ENCODE measurements around the gene GAPT. TPM values are rescaled to one million over a fixed set of nuclear protein-coding genes. Genes with fewer than 3 reads are reported as not detected.

The GAPT gene
- total and polyA plus RNA-seq, 7 donors = 0.03 to 0.53 (median 0.38) TPM; not detected in 2

GRCh38 chr5:58484505-58484904, 6.7 kb upstream of the GAPT start:
- intact Hi-C loops (cut with DNase I) = no loop called here
- Histone ChIP-seq H3K9me3 (no peaks in the 10 kb centered on the region), H3K27ac (no peak overlapping the region), H3K4me1 (no peaks in the 10 kb centered on the region), H3K27me3 (ENCODE audit: insufficient read depth in 3 of 3, low read length in 2 of 3) (peaks cover 0 to 5% (median 2%) of the 10 kb centered on the region in 3 donors), H3K36me3 (ENCODE audit: insufficient read depth in 1 of 2, low read depth in 1 of 2) (no peaks in the 10 kb centered on the region), H3K4me3 (no peak overlapping the region)
- ATAC-seq (no peak), DNase-seq (no peak)
- WGBS, 3 donors = 65 to 86% (median 73%) methylated on average over 4 of the region's 4 CpGs
- no peak for TF ChIP-seq CTCF (IDR thresholded peaks at IDR 0.05)

- Histone ChIP-seq H3K4me1 (no peaks in the 10 kb centered on the region), H3K9me3 (no peaks in the 10 kb centered on the region), H3K27ac (no peak overlapping the region), H3K36me3 (ENCODE audit: insufficient read depth in 1 of 2, low read depth in 1 of 2) (no peaks in the 10 kb centered on the region), H3K4me3 (no peak overlapping the region), H3K27me3 (ENCODE audit: insufficient read depth in 3 of 3, low read length in 2 of 3) (peaks cover 0 to 4% (median 0%) of the 10 kb centered on the region in 3 donors)
- 69 to 77% (median 72%) methylated on average over 1 of the region's 1 CpG for WGBS, 3 donors
- intact Hi-C loops (cut with DNase I) = no loop called here
- DNase-seq = no peak
- no peak for TF ChIP-seq CTCF (IDR thresholded peaks at IDR 0.05)
- ATAC-seq = no peak
These were observed 4.9 kb upstream of the GAPT start for GRCh38 chr5:58486290-58486689.

GRCh38 chr5:58490402-58491050, 709 bp upstream of the GAPT start:
- 47 to 53% (median 48%) methylated on average over 4 of the region's 4 CpGs for WGBS, 3 donors
- intact Hi-C loops (cut with DNase I) = loop anchor here in 1 of 2 donors (10.0 kb wide), 1 partner anchor 364 kb away; no protein-coding TSS in a partner anchor
- Histone ChIP-seq H3K27me3 (ENCODE audit: insufficient read depth in 3 of 3, low read length in 2 of 3) (peaks cover 0 to 6% (median 2%) of the 10 kb centered on the region in 3 donors), H3K9me3 (no peaks in the 10 kb centered on the region), H3K27ac (no peak overlapping the region), H3K36me3 (ENCODE audit: insufficient read depth in 1 of 2, low read depth in 1 of 2) (no peaks in the 10 kb centered on the region), H3K4me1 (no peaks in the 10 kb centered on the region), H3K4me3 (no peak overlapping the region)
- TF ChIP-seq CTCF (IDR thresholded peaks at IDR 0.05) = no peak
- DNase-seq (no peak), ATAC-seq (no peak)

GRCh38 chr5:58493141-58493540, 1.9 kb downstream of the GAPT start:
- no peak overlapping the region for H3K27ac ChIP-seq
- no peak for DNase-seq
- ATAC-seq = no peak
- peaks cover 2 to 6% (median 6%) of the 10 kb centered on the region in 3 donors for H3K27me3 ChIP-seq (ENCODE audit: insufficient read depth in 3 of 3, low read length in 2 of 3)
- no peaks in the 10 kb centered on the region for H3K9me3 ChIP-seq
- no peak overlapping the region for H3K4me3 ChIP-seq
- H3K4me1 ChIP-seq = no peaks in the 10 kb centered on the region
- intact Hi-C loops (cut with DNase I) = loop anchor here in 1 of 2 donors (10.0 kb wide), 1 partner anchor 362 kb away; no protein-coding TSS in a partner anchor
- no peak for TF ChIP-seq CTCF (IDR thresholded peaks at IDR 0.05)
- no peaks in the 10 kb centered on the region for H3K36me3 ChIP-seq (ENCODE audit: insufficient read depth in 1 of 2, low read depth in 1 of 2)

- DNase-seq = no peak
- TF ChIP-seq CTCF (IDR thresholded peaks at IDR 0.05) = no peak
- Histone ChIP-seq H3K4me1 (no peaks in the 10 kb centered on the region), H3K4me3 (no peak overlapping the region), H3K27ac (no peak overlapping the region), H3K36me3 (ENCODE audit: insufficient read depth in 1 of 2, low read depth in 1 of 2) (no peaks in the 10 kb centered on the region), H3K9me3 (no peaks in the 10 kb centered on the region), H3K27me3 (ENCODE audit: insufficient read depth in 3 of 3, low read length in 2 of 3) (peaks cover 0 to 6% (median 6%) of the 10 kb centered on the region in 3 donors)
- intact Hi-C loops (cut with DNase I) = loop anchor here (5.0 to 10.0 kb wide), 2 partner anchors 356 to 358 kb away; no protein-coding TSS in a partner anchor
- no peak for ATAC-seq
- 65 to 67% (median 65%) methylated on average over 3 of the region's 3 CpGs for WGBS, 3 donors
These were observed 5.3 kb downstream of the GAPT start for GRCh38 chr5:58496488-58496887.

Data from psoas muscle (tissue), 8 donors.